SK-N-MC (cell line): ENCODE measurements around the gene PDE3B.

Experiments
- FOXP2 ChIP-seq: optimal IDR thresholded peaks from 2 replicates; pipeline ENCODE3; 2011; ENCODE audit warnings: mild to moderate bottlenecking, moderate library complexity; ENCODE audit not compliant: insufficient read depth; ENCODE audit errors: extremely low read length, control extremely low read depth
- POLR2AphosphoS5 ChIP-seq: IDR thresholded peaks from 2 replicates; pipeline ENCODE4 v1.6.1; 2012; ENCODE audit warnings: mild to moderate bottlenecking, low read depth, low read length, borderline replicate concordance

GRCh38 chr11:14626650-14627049 lies 17.0 kb upstream of the PDE3B start:
- TF ChIP-seq POLR2AphosphoS5, result no peak
- no peak for TF ChIP-seq FOXP2
